GM18909 (cell line): Measurements from ENCODE around the gene C4orf50.

Experiments
- ATAC-seq: cut with Tn5 transposase; IDR thresholded peaks from one replicate; pipeline ENCODE4 v1.9.1; 2021; ENCODE audit warnings: mild to moderate bottlenecking; ENCODE audit not compliant: unreplicated experiment, poor library complexity

C4orf50 gene

GRCh38 chr4:5973486-5974220, 44.6 kb downstream of the C4orf50 start:
- no peak for ATAC-seq

- no peak for ATAC-seq
Observed at GRCh38 chr4:5973033-5973432, 45.2 kb downstream of the C4orf50 start.

GRCh38 chr4:5972571-5972970, 45.7 kb downstream of the C4orf50 start:
- ATAC-seq = no peak

- ATAC-seq = no peak
Observed at GRCh38 chr4:5971078-5971450, 47.2 kb downstream of the C4orf50 start.

GRCh38 chr4:5970381-5971077, 47.7 kb downstream of the C4orf50 start:
- no peak for ATAC-seq

- no peak for ATAC-seq
Observed at GRCh38 chr4:5969777-5970176, 48.5 kb downstream of the C4orf50 start.

- no peak for ATAC-seq
Observed at GRCh38 chr4:5969336-5969735, 48.9 kb downstream of the C4orf50 start.

GRCh38 chr4:5968246-5968645, 50.0 kb downstream of the C4orf50 start:
- no peak for ATAC-seq

GRCh38 chr4:5967783-5968182, 50.4 kb downstream of the C4orf50 start:
- ATAC-seq = no peak

GRCh38 chr4:5965225-5965624, 53.0 kb downstream of the C4orf50 start:
- no peak for ATAC-seq

- ATAC-seq = no peak
Observed at GRCh38 chr4:5964030-5964429, 54.2 kb downstream of the C4orf50 start.

GRCh38 chr4:5963611-5964010, 54.6 kb downstream of the C4orf50 start:
- ATAC-seq = no peak

- ATAC-seq = no peak
Observed at GRCh38 chr4:5962416-5962815, 55.8 kb downstream of the C4orf50 start.

- ATAC-seq = no peak
Observed at GRCh38 chr4:5960252-5960880, 57.9 kb downstream of the C4orf50 start.

- ATAC-seq = no peak
Observed at GRCh38 chr4:5959211-5959982, 58.8 kb downstream of the C4orf50 start.

GRCh38 chr4:5958199-5958735, 60.0 kb downstream of the C4orf50 start:
- ATAC-seq = no peak

- ATAC-seq = no peak
Observed at GRCh38 chr4:5957076-5957475, 61.2 kb downstream of the C4orf50 start.

GRCh38 chr4:5956285-5957021, 61.8 kb downstream of the C4orf50 start:
- no peak for ATAC-seq

- no peak for ATAC-seq
Observed at GRCh38 chr4:5955856-5956255, 62.4 kb downstream of the C4orf50 start.
